ENCODE measurements around the gene MTMR3. TPM values are rescaled to one million over a fixed set of nuclear protein-coding genes. Genes with fewer than 3 reads are reported as not detected.

MTMR3 gene
- total and polyA plus RNA-seq, 4 donors, result 13.6 to 86.0 (median 41.3) TPM

DNA sequence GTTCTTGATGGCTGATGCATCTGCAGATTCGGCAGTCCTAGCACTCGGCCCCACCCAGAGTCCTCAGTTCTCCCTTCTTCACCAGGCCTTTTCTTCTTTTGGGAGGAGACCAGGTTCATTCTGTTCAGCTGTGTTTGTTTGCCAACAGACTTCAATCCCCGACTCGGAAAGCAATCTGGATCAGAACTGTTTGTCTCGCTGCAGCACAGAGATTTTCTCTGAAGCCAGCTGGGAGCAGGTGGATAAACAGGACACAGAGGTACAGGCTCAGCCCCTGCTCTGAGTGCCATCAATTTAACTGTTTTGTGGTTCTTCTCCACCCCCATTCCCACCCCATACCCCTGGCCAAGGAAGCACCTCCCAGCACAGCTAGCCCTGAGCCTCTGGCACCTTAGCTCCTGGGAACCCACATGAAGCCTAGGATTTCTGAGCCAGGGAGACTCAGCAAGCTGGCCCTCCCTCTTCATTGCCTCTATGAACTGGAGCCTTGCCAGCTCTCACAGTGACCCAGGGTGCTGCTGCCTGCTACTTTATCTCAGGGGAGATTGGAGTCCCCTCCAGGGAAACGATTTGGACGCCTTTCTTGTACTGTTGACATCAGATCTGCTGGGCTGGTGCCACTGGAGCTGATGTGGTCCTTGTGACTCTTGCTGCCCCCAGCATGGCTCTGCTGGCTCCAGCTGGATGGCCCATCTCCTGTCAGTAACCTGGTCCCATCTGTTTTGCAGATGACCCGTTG lies 139.1 kb downstream of the MTMR3 start:
- peaks cover 33 to 73% (median 61%) of the 10 kb centered on the region in 4 donors for H3K36me3 ChIP-seq (ENCODE audit: control insufficient read depth in 4 of 4, insufficient read depth in 4 of 4, low read length in 4 of 4)
- no peak for DNase-seq
- H3K4me3 ChIP-seq, result no peak overlapping the region
- TF ChIP-seq, protein P1, sequence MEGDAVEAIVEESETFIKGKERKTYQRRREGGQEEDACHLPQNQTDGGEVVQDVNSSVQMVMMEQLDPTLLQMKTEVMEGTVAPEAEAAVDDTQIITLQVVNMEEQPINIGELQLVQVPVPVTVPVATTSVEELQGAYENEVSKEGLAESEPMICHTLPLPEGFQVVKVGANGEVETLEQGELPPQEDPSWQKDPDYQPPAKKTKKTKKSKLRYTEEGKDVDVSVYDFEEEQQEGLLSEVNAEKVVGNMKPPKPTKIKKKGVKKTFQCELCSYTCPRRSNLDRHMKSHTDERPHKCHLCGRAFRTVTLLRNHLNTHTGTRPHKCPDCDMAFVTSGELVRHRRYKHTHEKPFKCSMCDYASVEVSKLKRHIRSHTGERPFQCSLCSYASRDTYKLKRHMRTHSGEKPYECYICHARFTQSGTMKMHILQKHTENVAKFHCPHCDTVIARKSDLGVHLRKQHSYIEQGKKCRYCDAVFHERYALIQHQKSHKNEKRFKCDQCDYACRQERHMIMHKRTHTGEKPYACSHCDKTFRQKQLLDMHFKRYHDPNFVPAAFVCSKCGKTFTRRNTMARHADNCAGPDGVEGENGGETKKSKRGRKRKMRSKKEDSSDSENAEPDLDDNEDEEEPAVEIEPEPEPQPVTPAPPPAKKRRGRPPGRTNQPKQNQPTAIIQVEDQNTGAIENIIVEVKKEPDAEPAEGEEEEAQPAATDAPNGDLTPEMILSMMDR (IDR thresholded peaks at IDR 0.05; ENCODE audit: control extremely low read depth, extremely low read depth), result no peak
- no peaks in the 10 kb centered on the region for H3K27me3 ChIP-seq (ENCODE audit: control insufficient read depth in 3 of 3, insufficient read depth in 3 of 3, low read length in 2 of 3)
- no peak for ATAC-seq (ENCODE audit: insufficient read depth, low FRiP score)
- no peaks in the 10 kb centered on the region for H3K9me3 ChIP-seq (ENCODE audit: control insufficient read depth in 4 of 4, insufficient read depth in 3 of 4, low read length in 3 of 4)
- WGBS, 2 donors, result 88 to 92% methylated on average over 8 of the region's 8 CpGs
- no peak overlapping the region for H3K9ac ChIP-seq (ENCODE audit: insufficient read depth in 1 of 2, low read length in 2 of 2)
- H3K27ac ChIP-seq (ENCODE audit: low read depth in 1 of 2, low read length in 1 of 2), result no peak overlapping the region
- peaks cover 0 to 9% (median 0%) of the 10 kb centered on the region in 5 donors for H3K4me1 ChIP-seq (ENCODE audit: control insufficient read depth in 5 of 5, insufficient read depth in 5 of 5, low read length in 5 of 5)

DNA sequence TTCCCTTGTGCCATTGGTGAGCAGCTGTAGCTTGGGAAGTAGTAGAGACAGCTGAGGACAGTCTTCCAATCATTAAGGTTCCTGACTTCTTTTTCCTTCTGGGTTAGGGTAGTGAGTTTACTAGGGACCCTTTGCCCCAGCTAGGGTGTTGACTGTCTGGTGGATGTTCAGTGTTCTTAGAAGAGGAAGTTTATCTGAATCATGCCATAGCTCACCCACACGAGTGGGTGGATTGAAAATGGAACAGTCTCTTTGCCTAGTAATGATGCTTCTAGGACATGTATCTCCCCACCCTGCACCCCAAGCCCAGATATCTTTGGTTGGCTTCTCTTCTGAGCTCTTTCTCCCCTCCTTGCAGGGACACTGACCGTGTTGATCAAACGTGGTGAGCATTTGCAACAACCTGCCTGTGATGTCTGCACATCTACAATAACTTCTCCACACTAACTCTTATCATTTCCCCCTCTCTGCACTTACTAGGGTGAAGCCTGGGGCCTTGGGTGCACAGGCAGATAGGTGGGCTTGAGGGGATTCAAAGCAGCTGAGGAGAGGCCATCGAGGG lies 140.2 kb downstream of the MTMR3 start:
- peaks cover 33 to 72% (median 53%) of the 10 kb centered on the region in 4 donors for H3K36me3 ChIP-seq (ENCODE audit: control insufficient read depth in 4 of 4, insufficient read depth in 4 of 4, low read length in 4 of 4)
- H3K9ac ChIP-seq (ENCODE audit: insufficient read depth in 1 of 2, low read length in 2 of 2), result no peak overlapping the region
- ATAC-seq (ENCODE audit: insufficient read depth, low FRiP score), result no peak
- H3K27ac ChIP-seq (ENCODE audit: low read depth in 1 of 2, low read length in 1 of 2), result no peak overlapping the region
- no peaks in the 10 kb centered on the region for H3K27me3 ChIP-seq (ENCODE audit: control insufficient read depth in 3 of 3, insufficient read depth in 3 of 3, low read length in 2 of 3)
- DNase-seq, result no peak
- H3K4me3 ChIP-seq, result no peak overlapping the region
- TF ChIP-seq, protein P1 (IDR thresholded peaks at IDR 0.05; ENCODE audit: control extremely low read depth, extremely low read depth), result no peak
- H3K4me1 ChIP-seq (ENCODE audit: control insufficient read depth in 5 of 5, insufficient read depth in 5 of 5, low read length in 5 of 5), result peaks cover 0 to 11% (median 0%) of the 10 kb centered on the region in 5 donors
- WGBS, 2 donors, result 81 to 84% methylated on average over 4 of the region's 4 CpGs
- H3K9me3 ChIP-seq (ENCODE audit: control insufficient read depth in 4 of 4, insufficient read depth in 3 of 4, low read length in 3 of 4), result no peaks in the 10 kb centered on the region

DNA sequence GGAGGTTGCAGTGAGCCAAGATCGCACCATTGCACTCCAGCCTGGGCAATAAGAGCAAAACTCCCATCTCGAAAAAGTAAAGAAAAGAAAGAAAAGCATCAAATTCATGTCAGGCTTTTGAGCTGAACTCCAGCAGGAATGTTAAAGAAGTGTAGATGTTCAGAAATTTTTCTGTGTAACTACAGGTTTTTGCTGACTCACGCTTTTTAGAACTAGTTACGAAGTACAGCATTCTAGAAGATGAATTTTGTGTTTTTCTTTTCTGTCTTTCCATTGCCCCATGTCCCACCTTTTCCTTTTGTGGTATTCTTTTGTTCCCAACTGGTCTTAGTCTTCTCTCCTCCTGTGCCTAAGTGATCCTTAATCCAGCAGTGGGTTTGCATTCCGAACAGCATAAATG lies 141.3 kb downstream of the MTMR3 start:
- H3K36me3 ChIP-seq (ENCODE audit: control insufficient read depth in 4 of 4, insufficient read depth in 4 of 4, low read length in 4 of 4), result peaks cover 33 to 74% (median 56%) of the 10 kb centered on the region in 4 donors
- no peaks in the 10 kb centered on the region for H3K27me3 ChIP-seq (ENCODE audit: control insufficient read depth in 3 of 3, insufficient read depth in 3 of 3, low read length in 2 of 3)
- no peak overlapping the region for H3K9ac ChIP-seq (ENCODE audit: insufficient read depth in 1 of 2, low read length in 2 of 2)
- TF ChIP-seq, protein P1 (IDR thresholded peaks at IDR 0.05; ENCODE audit: control extremely low read depth, extremely low read depth), result no peak
- no peak overlapping the region for H3K27ac ChIP-seq (ENCODE audit: low read depth in 1 of 2, low read length in 1 of 2)
- 97 to 98% methylated on average over 5 of the region's 5 CpGs for WGBS, 2 donors
- no peak overlapping the region for H3K4me3 ChIP-seq
- H3K9me3 ChIP-seq (ENCODE audit: control insufficient read depth in 4 of 4, insufficient read depth in 3 of 4, low read length in 3 of 4), result no peaks in the 10 kb centered on the region
- ATAC-seq (ENCODE audit: insufficient read depth, low FRiP score) (no peak), DNase-seq (no peak)
- H3K4me1 ChIP-seq (ENCODE audit: control insufficient read depth in 5 of 5, insufficient read depth in 5 of 5, low read length in 5 of 5), result peaks cover 0 to 11% (median 0%) of the 10 kb centered on the region in 5 donors
